Myocyte (in vitro differentiated cells): Measurements from ENCODE around the gene PXK. TPM values are rescaled to one million over a fixed set of nuclear protein-coding genes. Genes with fewer than 3 reads are reported as not detected.
A peak's percentile ranks its signal among the peaks of the same experiment; 100 is the strongest.
"Not testable (repeated sequence)": the region's sequence is repeated elsewhere in the genome, so short reads cannot be mapped to it uniquely, and the experiment has no call there.

Experiments
- DNase-seq: peaks from one replicate; pipeline ENCODE4 v3.0.0-alpha.2; 2012; ENCODE audit warnings: low read depth
- polyA plus RNA-seq: library from polyadenylated mRNA; unstranded; fragments of >200 nt; gene quantifications from one replicate; pipeline ENCODE4 v1.2.1, GENCODE V29; 2012; ENCODE audit warnings: missing spikeins
- total RNA-seq: library from RNA; depleted of rRNA; stranded (reverse); fragments of >200 nt; gene quantifications from 2 replicates; pipeline ENCODE4 v1.2.3, GENCODE V29; 2014

PXK gene
- 21.9 and 23.2 TPM in 2 replicates for total RNA-seq
- polyA plus RNA-seq = 17.9 TPM

GRCh38 chr3:58332575-58333188 is at the start of gene PXK:
Gene PXK (plus strand): TSS chr3:58332892. CDS start chr3:58332989, 97 bp downstream.
- DNase-seq = peak; percentile 83

DNA sequence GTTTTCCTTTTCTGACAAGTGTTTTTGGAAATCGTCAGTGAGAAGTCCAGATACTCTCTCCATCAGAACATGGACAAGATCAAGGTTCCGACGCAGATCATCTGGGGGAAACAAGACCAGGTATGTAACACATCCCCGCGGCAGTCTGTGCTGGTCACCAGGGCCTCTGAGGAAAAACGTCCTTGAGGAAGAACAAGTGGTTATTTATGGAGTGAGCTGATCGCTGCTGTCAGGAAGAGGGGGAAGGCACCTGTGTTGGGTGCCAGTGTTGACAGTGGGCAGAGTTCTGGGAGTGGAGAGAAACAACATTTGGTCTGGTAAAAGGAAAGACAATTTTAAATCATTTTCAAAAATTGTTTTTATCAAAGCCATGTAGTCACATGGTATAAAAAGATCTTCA is 47.4 kb upstream of the PXK start:
- no peak for DNase-seq

DNA sequence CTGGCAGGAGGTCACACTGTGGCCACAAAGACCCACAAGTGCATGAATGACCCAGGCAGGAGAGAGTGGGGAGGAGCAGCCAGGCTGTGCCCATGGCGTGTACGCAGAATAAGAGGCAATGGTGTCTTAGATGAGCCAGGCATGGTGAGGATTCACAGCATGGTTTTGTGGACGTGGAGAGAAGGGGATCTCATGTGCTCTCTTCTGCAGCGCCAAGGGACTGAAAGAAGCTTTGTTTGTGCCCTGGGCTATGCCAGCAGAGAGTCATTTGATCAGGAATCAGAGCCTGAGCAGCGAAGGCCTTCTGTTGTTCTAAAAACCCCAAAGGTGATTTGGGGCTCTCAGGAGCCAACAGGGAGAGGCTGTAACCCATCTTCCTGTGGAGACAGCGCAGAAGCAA is 45.3 kb upstream of the PXK start:
- DNase-seq = no peak

GRCh38 chr3:58288011-58288728 is 44.5 kb upstream of the PXK start:
- peak; percentile 89 for DNase-seq

DNA sequence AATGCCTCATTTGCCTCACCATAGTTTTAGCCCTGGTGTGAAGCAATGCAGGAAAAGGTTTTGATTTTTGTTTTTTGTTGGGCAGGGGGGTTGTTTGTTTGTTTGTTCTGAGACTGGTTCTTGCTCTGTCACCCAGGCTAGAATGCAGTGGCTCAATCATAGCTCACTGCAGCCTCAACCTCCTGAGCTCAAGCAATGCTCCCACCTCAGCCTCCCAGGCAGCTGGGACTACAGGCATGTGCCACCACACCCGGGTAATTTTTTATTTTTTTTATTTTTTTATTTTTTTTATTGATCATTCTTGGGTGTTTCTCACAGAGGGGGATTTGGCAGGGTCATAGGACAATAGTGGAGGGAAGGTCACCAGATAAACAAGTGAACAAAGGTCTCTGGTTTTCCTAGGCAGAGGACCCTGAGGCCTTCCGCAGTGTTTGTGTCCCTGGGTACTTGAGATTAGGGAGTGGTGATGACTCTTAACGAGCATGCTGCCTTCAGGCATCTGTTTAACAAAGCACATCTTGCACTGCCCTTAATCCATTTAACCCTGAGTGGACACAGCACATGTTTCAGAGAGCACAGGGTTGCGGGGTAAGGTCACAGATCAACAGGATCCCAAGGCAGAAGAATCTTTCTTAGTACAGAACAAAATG is 43.6 kb upstream of the PXK start:
- not testable (repeated sequence) for DNase-seq

DNA sequence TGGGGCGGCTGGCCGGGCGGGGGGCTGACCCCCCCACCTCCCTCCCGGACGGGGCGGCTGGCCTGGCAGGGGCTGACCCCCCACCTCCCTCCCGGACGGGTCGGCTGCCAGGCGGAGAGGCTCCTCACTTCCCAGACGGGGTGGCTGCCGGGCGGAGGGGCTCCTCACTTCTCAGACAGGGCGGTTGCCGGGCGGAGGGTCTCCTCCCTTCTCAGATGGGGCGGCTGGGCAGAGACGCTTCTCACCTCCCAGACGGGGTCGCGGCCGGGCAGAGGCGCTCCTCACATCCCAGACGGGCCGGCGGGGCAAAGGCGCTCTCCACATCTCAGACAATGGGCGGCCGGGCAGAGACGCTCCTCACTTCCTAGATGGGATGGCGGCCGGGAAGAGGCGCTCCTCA is 42.2 kb upstream of the PXK start:
- DNase-seq = not testable (repeated sequence)

DNA sequence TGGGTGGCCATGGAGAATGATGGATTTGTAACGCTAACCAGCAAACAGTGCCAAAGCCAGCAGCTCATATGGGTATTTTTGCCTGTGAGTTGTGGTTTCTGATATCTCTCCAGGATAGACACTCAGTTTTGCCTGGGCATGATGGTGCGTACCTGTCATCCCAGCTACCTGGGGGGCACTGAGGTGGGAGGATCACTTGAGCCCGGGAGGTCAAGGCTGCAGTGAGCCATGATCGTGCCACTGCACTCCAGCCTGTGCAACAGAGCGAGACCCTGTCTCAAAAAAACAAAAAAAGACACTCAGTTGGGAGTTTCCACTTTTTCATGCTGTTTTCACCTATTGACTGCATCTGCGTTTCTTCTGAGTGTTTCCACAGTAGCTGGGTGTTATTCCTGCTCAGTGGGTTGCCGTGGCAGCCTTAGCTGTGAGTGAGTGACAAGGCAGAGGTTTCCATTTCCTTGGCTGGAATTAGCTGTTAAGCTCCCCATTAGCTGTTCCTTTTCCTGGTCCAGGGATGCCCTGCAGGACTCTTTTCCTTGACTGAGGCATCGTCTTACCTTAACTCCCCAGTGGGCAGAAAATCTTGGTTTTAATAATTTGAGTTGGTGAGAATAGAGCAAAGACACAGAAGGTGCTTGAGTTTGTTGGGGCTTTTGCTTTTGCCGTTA is 40.9 kb upstream of the PXK start:
- no peak for DNase-seq

DNA sequence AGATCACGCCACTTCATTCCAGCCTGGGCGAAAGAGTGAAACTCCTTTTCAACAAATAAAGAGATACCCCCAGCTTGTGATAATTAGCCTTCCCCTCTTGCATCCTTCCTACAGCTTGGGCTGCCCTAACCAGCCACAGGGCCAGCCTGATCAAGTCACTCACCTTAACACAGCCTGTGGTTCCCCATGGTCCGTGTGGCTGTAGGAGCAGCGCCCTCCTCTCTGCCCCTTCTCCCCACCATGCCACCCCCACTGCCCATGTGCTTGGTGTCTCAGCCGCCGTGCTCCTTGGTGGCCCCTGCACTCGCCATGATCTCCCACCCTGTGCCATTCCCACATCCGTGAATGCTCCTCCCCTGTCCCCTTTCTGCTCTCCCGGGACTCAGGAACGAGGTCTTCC is 39.8 kb upstream of the PXK start:
- no peak for DNase-seq

GRCh38 chr3:58293516-58293915 is 39.2 kb upstream of the PXK start:
- no peak for DNase-seq

- DNase-seq = no peak
Measured at GRCh38 chr3:58296269-58296668, 36.4 kb upstream of the PXK start.

GRCh38 chr3:58296843-58297242 is 35.8 kb upstream of the PXK start:
- no peak for DNase-seq

GRCh38 chr3:58298190-58298589 is 34.5 kb upstream of the PXK start:
- no peak for DNase-seq

- DNase-seq = no peak
Measured at GRCh38 chr3:58299075-58299474, 33.6 kb upstream of the PXK start.

DNA sequence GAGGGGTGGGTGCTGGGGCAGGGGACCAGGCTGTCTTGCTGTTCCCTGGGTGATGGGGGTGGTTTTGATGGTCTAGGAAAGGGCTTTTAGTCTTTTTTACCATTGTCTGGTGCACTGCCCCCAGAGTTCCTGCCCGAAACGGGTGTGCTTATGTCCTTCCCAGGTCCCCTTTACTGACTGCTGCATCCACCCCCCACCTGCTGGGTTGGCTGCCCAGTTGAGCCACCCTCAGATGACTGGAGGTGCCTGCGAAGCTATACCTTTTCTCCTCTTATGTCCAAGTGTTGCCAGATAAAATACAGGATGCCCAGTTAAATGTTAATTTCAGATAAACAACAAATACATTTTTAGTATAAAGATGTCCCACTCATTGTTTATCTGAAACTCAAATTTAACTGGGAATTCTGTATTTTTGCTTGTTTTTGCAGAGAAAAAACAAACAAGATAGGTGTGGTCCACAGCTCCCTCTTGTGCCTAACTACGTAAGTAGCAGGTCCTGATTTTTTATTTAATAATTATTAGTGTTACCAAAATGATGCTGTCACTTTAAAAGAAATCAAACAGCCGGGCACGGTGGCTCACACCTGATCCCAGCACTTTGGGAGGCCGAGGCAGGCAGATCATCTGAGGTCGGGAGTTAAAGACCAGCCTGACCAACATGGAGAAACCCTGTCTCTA is 32.7 kb upstream of the PXK start:
- DNase-seq = peak; percentile 53

DNA sequence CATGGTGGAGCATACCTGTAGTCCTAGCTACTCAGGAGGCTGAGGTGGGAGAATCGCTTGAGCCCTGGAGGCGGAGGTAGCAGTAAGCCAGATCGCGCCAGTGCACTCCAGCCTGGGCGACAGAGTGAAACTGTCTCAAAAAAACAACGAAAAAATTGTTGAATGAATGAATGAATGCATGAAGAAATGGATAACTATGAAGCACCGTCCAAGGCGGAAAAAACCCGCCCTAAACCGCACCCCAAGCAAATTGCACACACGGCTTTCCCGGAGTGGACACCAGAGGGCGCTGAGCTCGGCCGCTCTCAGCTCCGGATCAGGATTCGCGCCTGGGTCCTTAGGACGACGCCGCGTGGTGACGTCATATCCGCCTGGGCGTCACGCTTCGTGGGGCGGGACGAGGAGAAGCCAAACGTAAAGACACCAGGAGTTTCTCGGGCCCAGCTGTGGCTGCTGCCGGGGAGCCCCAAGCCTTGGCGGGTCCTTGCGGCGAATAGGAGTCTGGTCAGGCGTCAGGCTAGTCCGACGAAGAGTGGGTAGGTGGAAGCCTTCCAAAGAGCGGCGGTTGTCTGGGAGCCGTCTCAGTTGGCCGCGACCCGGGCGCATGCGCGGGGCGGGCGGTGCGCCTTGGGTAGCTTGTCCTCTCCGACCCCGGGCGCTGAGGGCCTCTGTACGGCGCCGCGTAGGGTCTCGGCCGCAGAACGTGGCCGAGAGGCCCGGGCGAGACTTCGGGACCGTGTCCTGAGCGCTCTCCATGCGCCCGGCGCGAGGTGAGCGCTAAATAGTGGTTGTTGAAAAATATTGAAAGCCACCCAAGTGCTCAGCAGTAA is 26.6 kb upstream of the PXK start, which contains the start of the genes HTD2 and RPP14:
Gene HTD2 (plus strand): TSS at position 639 of the 830 bp plus-strand sequence. CDS start 11,094 bp downstream, outside the sequence.
Gene RPP14 (plus strand): TSS at position 364 of the 830 bp plus-strand sequence. CDS start 4,085 bp downstream, outside the sequence.
- peak; percentile 98 for DNase-seq

GRCh38 chr3:58307639-58308215 is 25.0 kb upstream of the PXK start:
- peak; percentile 52 for DNase-seq

DNA sequence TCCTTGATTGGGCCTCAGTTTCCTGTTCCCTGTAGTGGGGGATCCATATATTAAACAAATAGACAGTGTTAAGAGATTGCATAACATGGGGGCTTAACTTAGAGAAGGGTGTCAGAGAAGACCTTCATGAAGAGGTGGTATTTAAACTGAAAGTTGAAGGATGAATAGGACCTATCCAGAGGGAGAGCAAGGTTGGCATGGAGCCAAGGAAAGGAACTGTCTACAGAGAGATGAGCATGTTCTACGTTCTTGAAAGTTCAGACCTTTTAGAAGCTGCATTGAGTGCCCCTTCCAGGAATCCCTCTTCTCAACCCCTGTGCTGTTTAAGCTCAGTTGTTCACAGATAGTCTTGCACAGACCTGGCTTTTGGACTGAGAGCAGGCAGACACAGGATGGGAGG is 24.0 kb upstream of the PXK start:
- no peak for DNase-seq

GRCh38 chr3:58317811-58318210 is 14.9 kb upstream of the PXK start:
- DNase-seq = no peak

DNA sequence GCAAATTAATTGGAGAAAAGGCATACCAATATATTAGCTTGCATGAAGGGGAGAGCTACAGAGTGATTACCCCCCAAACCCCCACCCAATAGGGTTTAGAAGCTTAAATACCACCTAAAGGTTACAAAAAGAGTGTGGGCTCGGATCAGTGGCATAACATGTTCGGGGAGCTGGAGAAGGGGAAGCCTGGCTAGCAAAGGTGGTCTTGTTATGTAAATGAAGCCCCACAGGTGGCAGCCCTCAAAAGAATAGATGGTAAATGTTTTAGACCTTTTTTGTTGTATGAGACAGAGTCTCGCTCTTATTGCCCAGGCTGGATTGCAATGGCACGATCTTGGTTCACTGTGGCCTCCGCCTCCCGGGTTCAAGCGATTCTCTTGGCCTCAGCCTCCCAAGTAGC is 10.9 kb upstream of the PXK start:
- no peak for DNase-seq

DNA sequence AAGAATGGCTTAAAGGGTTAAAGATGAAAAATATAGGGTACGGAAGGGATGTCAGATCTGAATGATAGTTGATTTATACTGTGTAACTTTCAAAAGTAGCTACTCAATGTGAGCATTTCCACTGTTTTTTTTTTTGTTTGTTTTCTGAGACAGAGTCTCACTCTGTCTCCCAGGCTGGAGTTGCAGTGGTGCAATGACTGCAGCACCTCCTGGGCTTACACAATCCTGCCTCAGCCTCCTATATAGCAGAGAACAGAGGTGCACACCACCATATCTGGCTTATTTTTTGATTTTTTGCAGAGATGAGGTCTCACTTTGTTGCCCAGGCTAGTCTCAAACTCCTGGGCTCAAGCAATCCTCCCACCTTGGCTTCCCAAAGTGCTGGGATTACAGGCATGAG is 9.9 kb upstream of the PXK start:
- no peak for DNase-seq
